GM12878 (cell line): ENCODE results near the gene VPREB1. TPM values are rescaled to one million over a fixed set of nuclear protein-coding genes. Genes with fewer than 3 reads are reported as not detected.

ENCODE experiments used
- ATAC-seq: fragments of 200-7000 bp; cut with Tn5 transposase; 3 replicates; pipeline ENCODE4 v1.9.1; 2020; ENCODE audit warnings: mild to moderate bottlenecking, moderate library complexity
- BruUV-seq: library from RNA; stranded (reverse); fragments of 400-500 nt; replicated peaks from 2 replicates; lab custom pipeline; 2021; lab: Mats Ljungman, UMichigan
- CTCF ChIA-PET: fragments of 300-600 bp; sonication (Branson Sonifier 250); formaldehyde crosslinking; extraction: SDS; loops from one replicate; lab custom pipeline; 2021; ENCODE audit warnings: inconsistent platforms; lab: Yijun Ruan, JAX
- POLR2A ChIA-PET: fragments of 350-600 bp; formaldehyde crosslinking; extraction: SDS; loops from one replicate; lab custom pipeline; 2021; ENCODE audit warnings: inconsistent platforms; lab: Charles Lee
- RAD21 ChIA-PET: fragments of 300-600 bp; sonication (Branson Sonifier 250); formaldehyde crosslinking; loops from one replicate; lab custom pipeline; 2023; ENCODE audit warnings: antibody characterized with exemption; ENCODE audit not compliant: unreplicated experiment; lab: Charles Lee
- SMC1A ChIA-PET: fragments of 300-600 bp; sonication (Branson Sonifier 250); formaldehyde crosslinking; loops from one replicate; lab custom pipeline; 2023; ENCODE audit not compliant: unreplicated experiment, uncharacterized antibody; lab: Charles Lee
- DNase-seq: peaks from one replicate; pipeline ENCODE4 v3.0.0-alpha.2; 2011; ENCODE audit warnings: low read depth, low spot score
- FAIRE-seq: peaks from 3 replicates; lab custom pipeline; 2011; peaks lifted over from hg19 to GRCh38; lab: Jason Lieb, UNC
- H2AFZ ChIP-seq: 2 replicates; pipeline ENCODE4 v1.6.0; 2011; ENCODE audit warnings: low read depth, low read length, control low read depth; ENCODE audit not compliant: control insufficient read depth
- H3K27ac ChIP-seq: 2 replicates; pipeline ENCODE4 v1.5.1; 2011; ENCODE audit warnings: control low read depth; ENCODE audit not compliant: control insufficient read depth, insufficient read depth
- H3K27me3 ChIP-seq, 2 experiments: replicated peaks in 1 of 2; 2 replicates each; pipeline versions ENCODE4 v1.6.0 to v1.6.1; 2011; ENCODE audit warnings: low read length in 1 of 2; ENCODE audit not compliant: control insufficient read depth in 2 of 2, insufficient read depth in 2 of 2
- H3K36me3 ChIP-seq, 2 experiments: 2 replicates each; pipeline ENCODE4 v1.5.1; 2011; ENCODE audit warnings: low read length in 1 of 2; ENCODE audit not compliant: control insufficient read depth in 2 of 2, insufficient read depth in 2 of 2
- H3K4me1 ChIP-seq: 2 replicates; pipeline ENCODE4 v1.6.1; 2011; ENCODE audit warnings: mild to moderate bottlenecking, low read length, moderate library complexity, mixed read lengths; ENCODE audit not compliant: control insufficient read depth, insufficient read depth
- H3K4me2 ChIP-seq: 2 replicates; pipeline ENCODE4 v1.6.0; 2011; ENCODE audit warnings: control low read depth; ENCODE audit not compliant: control insufficient read depth, insufficient read depth
- H3K4me3 ChIP-seq: fragments of 200-600 bp; sonication (generic); 2 replicates; pipeline ENCODE4 v1.5.1; 2016
- H3K79me2 ChIP-seq: 2 replicates; pipeline ENCODE4 v1.6.0; 2011; ENCODE audit warnings: low read length; ENCODE audit not compliant: control insufficient read depth, insufficient read depth
- H3K9ac ChIP-seq: 2 replicates; pipeline ENCODE4 v1.8.0; 2011; ENCODE audit warnings: low read length, control low read depth, mixed read lengths; ENCODE audit not compliant: control insufficient read depth, insufficient read depth
- H3K9me3 ChIP-seq: replicated peaks from 3 replicates; pipeline ENCODE4 v1.5.1; 2011; ENCODE audit warnings: mild to moderate bottlenecking, low read length; ENCODE audit not compliant: control insufficient read depth, insufficient read depth
- H4K20me1 ChIP-seq: 2 replicates; pipeline ENCODE4 v1.6.0; 2011; ENCODE audit not compliant: control insufficient read depth, insufficient read depth
- ASH2L ChIP-seq: fragments of 300-600, 200-600 bp; sonication (generic); IDR thresholded peaks from 2 replicates; pipeline ENCODE4 v1.6.1; 2017; ENCODE audit warnings: low read depth, mild to moderate bottlenecking, borderline replicate concordance
- BCL11A ChIP-seq: IDR thresholded peaks from 2 replicates; pipeline ENCODE4 v1.6.1; 2011; ENCODE audit warnings: low read depth, low read length
- BMI1 ChIP-seq: fragments of 450-650 bp; IDR thresholded peaks from 2 replicates; pipeline ENCODE4 v1.6.1; 2016; ENCODE audit warnings: mild to moderate bottlenecking, moderate library complexity, borderline replicate concordance
- FOXK2 ChIP-seq: fragments of 450-650 bp; IDR thresholded peaks from 2 replicates; pipeline ENCODE4 v1.6.1; 2017; ENCODE audit warnings: mild to moderate bottlenecking, moderate library complexity
- POLR2A ChIP-seq: IDR thresholded peaks from 2 replicates; pipeline ENCODE4 v1.6.1; 2011; ENCODE audit warnings: low read depth, mild to moderate bottlenecking, low read length
- POLR2AphosphoS5 ChIP-seq: IDR thresholded peaks from 2 replicates; pipeline ENCODE4 v1.6.1; 2011; ENCODE audit warnings: mild to moderate bottlenecking, low read length, inconsistent platforms
- POU2F2 ChIP-seq: IDR thresholded peaks from 3 replicates; pipeline ENCODE4 v1.6.1; 2011; ENCODE audit warnings: low read depth, mild to moderate bottlenecking, low read length, borderline replicate concordance
- RAD21 ChIP-seq: IDR thresholded peaks from 2 replicates; pipeline ENCODE4 v1.6.1; 2011; ENCODE audit warnings: mild to moderate bottlenecking, low read depth, low read length, moderate library complexity; ENCODE audit not compliant: insufficient read depth
- RAD51 ChIP-seq: fragments of 450-650 bp; IDR thresholded peaks from 2 replicates; pipeline ENCODE4 v1.6.1; 2016; ENCODE audit warnings: moderate library complexity, mild to moderate bottlenecking, inconsistent platforms
- RB1 ChIP-seq: fragments of 450-650 bp; formaldehyde crosslinking; IDR thresholded peaks from 2 replicates; pipeline ENCODE4 v1.6.1; 2017; ENCODE audit warnings: mild to moderate bottlenecking, borderline replicate concordance
- STAT3 ChIP-seq: IDR thresholded peaks from 2 replicates; pipeline ENCODE4 v1.6.1; 2011; ENCODE audit warnings: low read depth, low read length, improper control_type of control experiment
- TCF12 ChIP-seq: IDR thresholded peaks from 2 replicates; pipeline ENCODE4 v1.6.1; 2011; ENCODE audit warnings: low read depth, mild to moderate bottlenecking, low read length
- WRNIP1 ChIP-seq: IDR thresholded peaks from 2 replicates; pipeline ENCODE4 v1.6.1; 2011; ENCODE audit warnings: low read depth, low read length, improper control_type of control experiment, borderline replicate concordance
- ZSCAN29 ChIP-seq: fragments of 450-650 bp; IDR thresholded peaks from 2 replicates; pipeline ENCODE4 v1.6.1; 2017; ENCODE audit warnings: mild to moderate bottlenecking, moderate library complexity
- whole genome bisulfite sequencing: methylation state at CpG from one replicate; pipeline ENCODE4 v1.1.6; 2016; ENCODE audit warnings: low lambda C conversion rate; ENCODE audit not compliant: insufficient replicate concordance, insufficient coverage; ENCODE audit errors: missing lambda C conversion rate; 5-methylcytosine and 5-hydroxymethylcytosine counted together
- in situ Hi-C: fragments of 300-500 bp; cut with MboI; formaldehyde crosslinking; loops from 9 replicates; pipeline ENCODE4 v1.14.3; 2018; ENCODE audit warnings: mixed read lengths
- intact Hi-C: fragments of 100-400 bp; cut with micrococcal nuclease; formaldehyde crosslinking; loops from one replicate; pipeline ENCODE4 v1.14.2; 2022; ENCODE audit not compliant: unreplicated experiment
- polyA plus RNA-seq, 11 experiments: library from polyadenylated mRNA; depleted of rRNA in 4 of 11; unstranded in 6 of 11; stranded (reverse) in 5 of 11; fragments of >200 nt; fragmentation: Nextera tagmentation in 4 of 11; fragmentation: Illumina TruSeq in 1 of 11; extraction: Ambion mirVana in 4 of 11; extraction: Trizol in 1 of 11; gene quantifications; 1 replicate in 1 of 11; 2 replicates in 10 of 11; pipeline versions ENCODE4 v1.2.1 to v1.2.3, GENCODE V29; 2011 to 2016; ENCODE audit warnings: inconsistent platforms in 2 of 11, missing spikeins in 2 of 11, low read depth in 1 of 11
- total RNA-seq, 4 experiments: library from RNA; depleted of rRNA in 3 of 4; stranded (reverse); fragments of >200 nt in 3 of 4; fragmentation: Illumina TruSeq in 1 of 4; extraction: Trizol in 1 of 4; gene quantifications; 2 replicates each; pipeline versions ENCODE4 v1.2.1 to v1.2.3, GENCODE V29; 2013 to 2021
- TF ChIP-seq, protein P1 (sequence below): fragments of 450-650 bp; IDR thresholded peaks from 2 replicates; pipeline ENCODE4 v1.6.1; 2017; ENCODE audit warnings: low read depth, mild to moderate bottlenecking, moderate library complexity
- TF ChIP-seq, protein P2 (sequence below): IDR thresholded peaks from 2 replicates; pipeline ENCODE4 v1.6.1; 2011; ENCODE audit warnings: borderline replicate concordance, low read depth, mild to moderate bottlenecking, moderate library complexity, low read length; ENCODE audit not compliant: insufficient read depth, poor library complexity, severe bottlenecking
- TF ChIP-seq, protein P3 (sequence below): fragments of 450-650 bp; IDR thresholded peaks from 2 replicates; pipeline ENCODE4 v1.6.1; 2016; ENCODE audit warnings: mild to moderate bottlenecking
- TF ChIP-seq, protein P4 (sequence below): fragments of 450-650 bp; IDR thresholded peaks from 2 replicates; pipeline ENCODE4 v1.6.1; 2014; ENCODE audit warnings: mild to moderate bottlenecking

The VPREB1 gene
- total and polyA plus RNA-seq, 10 of the 15 experiments (the other 5 are each of a cell fraction or from before 2014, with no cell fraction given) = not detected

DNA sequence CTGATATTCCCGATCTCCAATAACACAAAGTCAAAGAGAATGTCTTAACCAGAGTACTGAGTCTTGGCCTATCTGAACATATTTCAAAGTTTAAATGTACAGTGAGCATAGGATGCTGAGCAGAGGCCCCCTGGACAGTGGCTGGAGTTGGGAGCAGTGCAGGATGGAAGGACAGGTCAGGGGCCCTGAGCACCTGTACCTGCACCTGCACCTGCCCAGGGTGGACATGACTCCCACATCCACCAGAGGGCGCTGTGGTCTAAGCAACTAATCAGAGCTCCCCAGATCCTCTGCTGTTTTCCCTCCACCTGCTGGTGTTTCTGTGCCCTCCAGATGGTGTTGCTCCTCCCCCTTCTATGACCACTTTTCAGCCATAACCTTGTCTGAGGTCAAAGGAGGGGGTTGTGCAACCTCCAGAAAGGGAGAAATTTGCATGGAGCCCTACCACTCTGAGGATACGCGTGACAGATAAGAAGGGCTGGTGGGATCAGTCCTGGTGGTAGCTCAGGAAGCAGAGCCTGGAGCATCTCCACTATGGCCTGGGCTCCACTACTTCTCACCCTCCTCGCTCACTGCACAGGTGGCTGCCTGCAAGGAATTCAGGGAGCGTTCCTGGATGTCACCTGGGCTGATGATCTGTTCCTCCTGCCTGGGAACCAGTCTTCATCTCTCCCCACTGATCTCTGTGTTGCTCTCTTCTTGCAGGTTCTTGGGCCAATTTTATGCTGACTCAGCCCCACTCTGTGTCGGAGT is 49.1 kb upstream of the VPREB1 start:
- peak overlapping the region; percentile 72 for H3K4me2 ChIP-seq
- in situ Hi-C loops = loop anchor here (5.0 kb wide), 3 partner anchors 38 to 757 kb away; no protein-coding TSS in a partner anchor
- peak overlapping the region; percentile 62; the same call in 1 of the 2 replicates for H3K4me3 ChIP-seq
- H3K79me2 ChIP-seq = peaks cover 3% of the 10 kb centered on the region
- peak overlapping the region; percentile 46 for H3K9ac ChIP-seq
- ChIA-PET RAD21 (interaction anchor here (0.7 to 3.6 kb wide), 37 partner anchors 12 to 765 kb away, joined by 3 to 70 read pairs (median 5); no protein-coding TSS in a partner anchor), CTCF (interaction anchor here (0.6 to 3.6 kb wide), 43 partner anchors 10 to 764 kb away, joined by 3 to 64 read pairs (median 5); no protein-coding TSS in a partner anchor), SMC1A (interaction anchor here (0.6 to 3.4 kb wide), 30 partner anchors 9 to 764 kb away, joined by 3 to 47 read pairs (median 8); no protein-coding TSS in a partner anchor), POLR2A (interaction anchor here (1.0 to 2.8 kb wide), 11 partner anchors 12 to 759 kb away, joined by 3 to 15 read pairs (median 5); no protein-coding TSS in a partner anchor)
- BruUV-seq = TSS peak; percentile 100
- no peaks in the 10 kb centered on the region for H3K27me3 ChIP-seq
- ATAC-seq = peak; percentile 94
- peaks cover 18% of the 10 kb centered on the region for H3K4me1 ChIP-seq
- 28% methylated on average over 7 of the region's 7 CpGs for WGBS
- H3K36me3 ChIP-seq = no peaks in the 10 kb centered on the region
- peak; percentile 95 for FAIRE-seq
- H4K20me1 ChIP-seq = no peaks in the 10 kb centered on the region
- intact Hi-C loops = loop anchor here (1.0 kb wide), 4 partner anchors 27 to 165 kb away; no protein-coding TSS in a partner anchor
- DNase-seq = peak; percentile 91
- peak overlapping the region; percentile 63 for H3K27ac ChIP-seq
- no peaks in the 10 kb centered on the region for H3K9me3 ChIP-seq
- no peak overlapping the region for H2AFZ ChIP-seq
- TF ChIP-seq BCL11A (peak; percentile 58), POLR2A (peak; percentile 56; the same call in 1 of the 2 replicates), RAD51 (peak; percentile 23; the same call in 1 of the 2 replicates), POLR2AphosphoS5 (peak; percentile 98), RAD21 (peak; percentile 55), POU2F2 (peak; percentile 95; the same call in 2 of the 3 replicates), WRNIP1 (0 out of 2 replicates have a peak, but pooled peaks have one; percentile 60), STAT3 (peak; percentile 62; the same call in 1 of the 2 replicates), RB1 (peak; percentile 37; the same call in 1 of the 2 replicates), ZSCAN29 (no peak), TCF12 (peak; percentile 94), FOXK2 (no peak), ASH2L (no peak), BMI1 (no peak)
- TF ChIP-seq, protein P1, sequence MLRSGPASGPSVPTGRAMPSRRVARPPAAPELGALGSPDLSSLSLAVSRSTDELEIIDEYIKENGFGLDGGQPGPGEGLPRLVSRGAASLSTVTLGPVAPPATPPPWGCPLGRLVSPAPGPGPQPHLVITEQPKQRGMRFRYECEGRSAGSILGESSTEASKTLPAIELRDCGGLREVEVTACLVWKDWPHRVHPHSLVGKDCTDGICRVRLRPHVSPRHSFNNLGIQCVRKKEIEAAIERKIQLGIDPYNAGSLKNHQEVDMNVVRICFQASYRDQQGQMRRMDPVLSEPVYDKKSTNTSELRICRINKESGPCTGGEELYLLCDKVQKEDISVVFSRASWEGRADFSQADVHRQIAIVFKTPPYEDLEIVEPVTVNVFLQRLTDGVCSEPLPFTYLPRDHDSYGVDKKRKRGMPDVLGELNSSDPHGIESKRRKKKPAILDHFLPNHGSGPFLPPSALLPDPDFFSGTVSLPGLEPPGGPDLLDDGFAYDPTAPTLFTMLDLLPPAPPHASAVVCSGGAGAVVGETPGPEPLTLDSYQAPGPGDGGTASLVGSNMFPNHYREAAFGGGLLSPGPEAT = peak; percentile 81
- TF ChIP-seq, protein P2, sequence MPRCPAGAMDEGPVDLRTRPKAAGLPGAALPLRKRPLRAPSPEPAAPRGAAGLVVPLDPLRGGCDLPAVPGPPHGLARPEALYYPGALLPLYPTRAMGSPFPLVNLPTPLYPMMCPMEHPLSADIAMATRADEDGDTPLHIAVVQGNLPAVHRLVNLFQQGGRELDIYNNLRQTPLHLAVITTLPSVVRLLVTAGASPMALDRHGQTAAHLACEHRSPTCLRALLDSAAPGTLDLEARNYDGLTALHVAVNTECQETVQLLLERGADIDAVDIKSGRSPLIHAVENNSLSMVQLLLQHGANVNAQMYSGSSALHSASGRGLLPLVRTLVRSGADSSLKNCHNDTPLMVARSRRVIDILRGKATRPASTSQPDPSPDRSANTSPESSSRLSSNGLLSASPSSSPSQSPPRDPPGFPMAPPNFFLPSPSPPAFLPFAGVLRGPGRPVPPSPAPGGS = no peak
- TF ChIP-seq, protein P3, sequence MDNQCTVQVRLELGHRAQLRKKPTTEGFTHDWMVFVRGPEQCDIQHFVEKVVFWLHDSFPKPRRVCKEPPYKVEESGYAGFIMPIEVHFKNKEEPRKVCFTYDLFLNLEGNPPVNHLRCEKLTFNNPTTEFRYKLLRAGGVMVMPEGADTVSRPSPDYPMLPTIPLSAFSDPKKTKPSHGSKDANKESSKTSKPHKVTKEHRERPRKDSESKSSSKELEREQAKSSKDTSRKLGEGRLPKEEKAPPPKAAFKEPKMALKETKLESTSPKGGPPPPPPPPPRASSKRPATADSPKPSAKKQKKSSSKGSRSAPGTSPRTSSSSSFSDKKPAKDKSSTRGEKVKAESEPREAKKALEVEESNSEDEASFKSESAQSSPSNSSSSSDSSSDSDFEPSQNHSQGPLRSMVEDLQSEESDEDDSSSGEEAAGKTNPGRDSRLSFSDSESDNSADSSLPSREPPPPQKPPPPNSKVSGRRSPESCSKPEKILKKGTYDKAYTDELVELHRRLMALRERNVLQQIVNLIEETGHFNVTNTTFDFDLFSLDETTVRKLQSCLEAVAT = peak; percentile 98
- TF ChIP-seq, protein P4, sequence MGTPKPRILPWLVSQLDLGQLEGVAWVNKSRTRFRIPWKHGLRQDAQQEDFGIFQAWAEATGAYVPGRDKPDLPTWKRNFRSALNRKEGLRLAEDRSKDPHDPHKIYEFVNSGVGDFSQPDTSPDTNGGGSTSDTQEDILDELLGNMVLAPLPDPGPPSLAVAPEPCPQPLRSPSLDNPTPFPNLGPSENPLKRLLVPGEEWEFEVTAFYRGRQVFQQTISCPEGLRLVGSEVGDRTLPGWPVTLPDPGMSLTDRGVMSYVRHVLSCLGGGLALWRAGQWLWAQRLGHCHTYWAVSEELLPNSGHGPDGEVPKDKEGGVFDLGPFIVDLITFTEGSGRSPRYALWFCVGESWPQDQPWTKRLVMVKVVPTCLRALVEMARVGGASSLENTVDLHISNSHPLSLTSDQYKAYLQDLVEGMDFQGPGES = no peak
